Mesothelial cell of epicardium (in vitro differentiated cells): ENCODE results near the gene LMBR1. TPM values are rescaled to one million over a fixed set of nuclear protein-coding genes. Genes with fewer than 3 reads are reported as not detected.
"Not testable (repeated sequence)": the region's sequence is repeated elsewhere in the genome, so short reads cannot be mapped to it uniquely, and the experiment has no call there.

ENCODE experiments used
- DNase-seq, 2 experiments: peaks; one replicate each; pipeline ENCODE4 v3.0.0; 2021; ENCODE audit warnings: low spot score in 2 of 2; ENCODE audit not compliant: unreplicated experiment in 2 of 2
- H3K27ac Mint-ChIP-seq: 2 replicates; pipeline ENCODE4 v1.8.0; 2021; ENCODE audit warnings: mixed read lengths
- H3K27me3 Mint-ChIP-seq: 2 replicates; pipeline ENCODE4 v1.8.0; 2021; ENCODE audit warnings: low read depth, mixed read lengths
- H3K36me3 Mint-ChIP-seq: 2 replicates; pipeline ENCODE4 v1.8.0; 2021; ENCODE audit warnings: mixed read lengths
- H3K4me1 Mint-ChIP-seq: 2 replicates; pipeline ENCODE4 v1.8.0; 2021; ENCODE audit warnings: mixed read lengths
- H3K4me3 Mint-ChIP-seq: 2 replicates; pipeline ENCODE4 v1.8.0; 2021; ENCODE audit warnings: mild to moderate bottlenecking, moderate library complexity, mixed read lengths
- H3K9me3 Mint-ChIP-seq: 2 replicates; pipeline ENCODE4 v1.8.0; 2021; ENCODE audit warnings: mixed read lengths
- total RNA-seq: library from RNA; stranded (reverse); gene quantifications from 3 replicates; pipeline ENCODE4 v1.2.1, GENCODE V29; 2021
- TF ChIP-seq, protein P1 (sequence below): fragments of 200-600 bp; sonication (generic); IDR thresholded peaks from one replicate; pipeline ENCODE4 v1.5.0; 2021; ENCODE audit warnings: antibody characterized with exemption; ENCODE audit not compliant: unreplicated experiment

The LMBR1 gene
- total RNA-seq, 1 donor from 2014 or later: 69.3 TPM

DNA sequence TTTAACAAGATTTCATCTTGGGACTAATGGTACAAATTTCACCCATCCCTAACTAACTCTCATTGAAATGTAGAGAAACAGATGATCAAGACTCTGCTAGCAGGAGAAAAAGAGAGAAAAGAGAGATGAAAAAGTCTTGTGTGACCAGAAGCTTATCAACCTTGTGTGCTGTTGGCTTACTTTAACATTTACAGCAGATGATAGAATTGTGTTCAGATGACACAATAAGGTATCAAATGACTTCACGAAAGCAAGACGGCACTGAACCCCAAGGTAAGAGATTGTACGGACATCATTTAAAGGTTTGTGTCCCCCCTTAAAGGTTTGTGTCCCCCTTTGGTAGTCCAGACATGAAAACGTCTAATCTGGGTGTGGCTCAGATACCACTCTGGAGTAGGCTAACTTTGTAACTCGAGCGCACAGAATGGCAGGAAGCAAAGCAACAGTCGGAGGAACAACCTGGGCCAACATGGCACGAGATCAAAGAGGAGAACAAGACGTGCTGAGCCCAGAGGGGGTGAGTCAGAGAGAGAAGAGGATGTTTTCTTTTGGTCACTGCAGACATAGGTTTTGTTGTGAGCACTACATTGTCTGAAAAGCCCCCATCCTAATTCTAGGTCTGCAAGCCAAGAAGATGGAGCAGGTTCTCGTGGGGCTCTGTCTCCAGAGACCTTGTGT lies 10.4 kb upstream of the LMBR1 start:
- no peak for DNase-seq
- Mint-ChIP-seq H3K36me3 (no peaks in the 10 kb centered on the region), H3K27ac (no peak overlapping the region), H3K9me3 (no peaks in the 10 kb centered on the region), H3K4me1 (no peaks in the 10 kb centered on the region), H3K4me3 (no peak overlapping the region), H3K27me3 (no peaks in the 10 kb centered on the region)
- TF ChIP-seq, protein P1, sequence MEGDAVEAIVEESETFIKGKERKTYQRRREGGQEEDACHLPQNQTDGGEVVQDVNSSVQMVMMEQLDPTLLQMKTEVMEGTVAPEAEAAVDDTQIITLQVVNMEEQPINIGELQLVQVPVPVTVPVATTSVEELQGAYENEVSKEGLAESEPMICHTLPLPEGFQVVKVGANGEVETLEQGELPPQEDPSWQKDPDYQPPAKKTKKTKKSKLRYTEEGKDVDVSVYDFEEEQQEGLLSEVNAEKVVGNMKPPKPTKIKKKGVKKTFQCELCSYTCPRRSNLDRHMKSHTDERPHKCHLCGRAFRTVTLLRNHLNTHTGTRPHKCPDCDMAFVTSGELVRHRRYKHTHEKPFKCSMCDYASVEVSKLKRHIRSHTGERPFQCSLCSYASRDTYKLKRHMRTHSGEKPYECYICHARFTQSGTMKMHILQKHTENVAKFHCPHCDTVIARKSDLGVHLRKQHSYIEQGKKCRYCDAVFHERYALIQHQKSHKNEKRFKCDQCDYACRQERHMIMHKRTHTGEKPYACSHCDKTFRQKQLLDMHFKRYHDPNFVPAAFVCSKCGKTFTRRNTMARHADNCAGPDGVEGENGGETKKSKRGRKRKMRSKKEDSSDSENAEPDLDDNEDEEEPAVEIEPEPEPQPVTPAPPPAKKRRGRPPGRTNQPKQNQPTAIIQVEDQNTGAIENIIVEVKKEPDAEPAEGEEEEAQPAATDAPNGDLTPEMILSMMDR: no peak

DNA sequence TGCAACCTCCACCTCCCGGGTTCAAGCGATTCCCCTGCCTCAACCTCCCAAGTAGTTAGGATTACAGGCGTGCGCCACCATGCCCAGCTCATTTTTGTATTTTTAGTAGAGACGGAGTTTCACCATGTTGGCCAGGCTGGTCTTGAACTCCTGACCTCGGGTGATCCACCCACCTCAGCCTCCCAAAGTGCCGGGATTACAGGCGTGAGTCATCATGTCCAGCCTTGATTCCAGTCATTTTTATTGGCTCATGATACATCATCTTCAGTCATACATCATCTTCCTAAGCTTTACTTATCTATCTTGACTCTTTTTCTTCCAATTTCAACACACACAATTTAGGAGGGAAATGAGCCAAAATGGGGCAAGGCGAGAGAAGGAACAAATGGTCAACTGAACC lies 7.1 kb upstream of the LMBR1 start:
- not testable (repeated sequence) for H3K4me3 Mint-ChIP-seq, H3K9me3 Mint-ChIP-seq, H3K4me1 Mint-ChIP-seq, H3K27ac Mint-ChIP-seq, H3K36me3 Mint-ChIP-seq, DNase-seq, H3K27me3 Mint-ChIP-seq

DNA sequence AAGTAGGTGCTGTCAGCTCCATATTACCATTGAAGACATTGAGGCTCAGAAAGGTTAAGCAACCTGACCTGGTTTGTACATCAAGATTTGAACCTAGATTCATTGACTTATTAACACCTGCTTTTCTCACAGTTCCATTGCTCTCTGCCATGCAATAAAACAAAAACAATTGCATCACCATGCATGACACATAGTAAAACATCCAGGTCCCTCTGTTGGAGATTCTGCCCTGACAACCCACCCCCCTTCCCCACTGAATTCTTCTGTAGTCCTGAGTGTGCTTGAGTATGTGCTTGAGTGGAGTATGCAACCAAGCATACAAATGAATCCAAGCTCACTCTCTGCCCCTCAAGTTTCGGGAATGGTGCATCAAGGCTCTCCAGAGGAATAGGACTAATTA lies 6.0 kb upstream of the LMBR1 start:
- Mint-ChIP-seq H3K4me1 (peaks cover 8% of the 10 kb centered on the region), H3K27ac (no peak overlapping the region), H3K4me3 (no peak overlapping the region), H3K36me3 (no peaks in the 10 kb centered on the region), H3K27me3 (no peaks in the 10 kb centered on the region), H3K9me3 (no peaks in the 10 kb centered on the region)
- DNase-seq: no peak
- TF ChIP-seq, protein P1: no peak

DNA sequence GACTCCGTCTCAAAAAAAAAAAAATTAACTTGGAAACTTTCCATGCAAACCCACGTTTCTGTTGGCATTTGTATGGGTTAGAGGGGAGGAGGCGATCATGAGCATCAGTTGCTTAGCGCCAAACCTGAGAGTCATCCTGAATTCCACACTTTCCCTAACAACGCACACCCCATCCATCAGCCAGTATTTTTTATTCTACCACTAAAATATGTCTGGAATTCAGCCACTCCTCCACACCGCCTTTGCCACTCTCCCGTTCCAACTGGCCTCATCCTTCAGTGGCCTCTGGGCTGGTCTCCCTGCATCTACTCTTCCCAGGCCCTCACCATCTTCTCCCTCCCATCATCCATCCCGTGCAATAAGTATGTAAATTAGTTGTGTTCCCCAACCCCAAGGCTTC lies 4.7 kb upstream of the LMBR1 start:
- H3K27ac Mint-ChIP-seq: peak overlapping the region; percentile 17
- DNase-seq: no peak
- no peaks in the 10 kb centered on the region for H3K36me3 Mint-ChIP-seq

DNA sequence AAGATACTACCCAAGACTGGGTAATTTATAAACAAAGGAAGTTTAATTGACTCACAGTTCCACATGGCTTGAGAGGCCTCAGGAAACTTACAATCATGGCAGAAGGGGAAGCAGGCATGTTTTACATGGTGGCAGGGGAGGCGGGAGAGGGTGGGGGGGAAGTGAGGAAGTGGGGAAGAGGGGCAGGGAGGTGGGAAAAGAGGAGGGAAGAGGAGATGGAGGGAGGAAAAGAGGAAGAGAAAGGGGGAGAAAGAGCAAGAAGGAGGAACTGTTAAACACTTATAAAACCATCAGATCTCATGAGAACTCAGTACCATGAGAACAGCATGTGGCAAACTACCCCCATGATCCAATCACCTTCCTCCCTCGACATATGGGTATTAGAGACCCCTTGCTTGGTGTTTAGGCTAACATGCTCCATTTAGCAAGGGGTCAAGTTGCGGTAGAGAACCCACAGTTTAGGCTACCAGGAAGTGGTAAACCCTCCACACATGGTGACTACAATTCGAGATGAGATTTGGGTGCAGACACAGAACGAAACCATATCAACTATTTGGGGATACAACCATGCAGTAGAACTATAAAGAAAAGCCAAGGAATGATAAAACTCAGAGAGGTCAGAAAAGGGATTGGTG lies 3.5 kb upstream of the LMBR1 start:
- H3K9me3 Mint-ChIP-seq: no peaks in the 10 kb centered on the region
- H3K36me3 Mint-ChIP-seq: no peaks in the 10 kb centered on the region
- H3K4me3 Mint-ChIP-seq: no peak overlapping the region
- DNase-seq: no peak
- H3K4me1 Mint-ChIP-seq: peaks cover 13% of the 10 kb centered on the region
- H3K27ac Mint-ChIP-seq: no peak overlapping the region
- TF ChIP-seq, protein P1: no peak
- H3K27me3 Mint-ChIP-seq: no peaks in the 10 kb centered on the region

More for the DNA sequence above, 4.7 kb upstream of the LMBR1 start:
- Mint-ChIP-seq H3K9me3 (no peaks in the 10 kb centered on the region), H3K4me1 (peaks cover 8% of the 10 kb centered on the region), H3K4me3 (no peak overlapping the region), H3K27me3 (no peaks in the 10 kb centered on the region)
- TF ChIP-seq, protein P1: no peak

DNA sequence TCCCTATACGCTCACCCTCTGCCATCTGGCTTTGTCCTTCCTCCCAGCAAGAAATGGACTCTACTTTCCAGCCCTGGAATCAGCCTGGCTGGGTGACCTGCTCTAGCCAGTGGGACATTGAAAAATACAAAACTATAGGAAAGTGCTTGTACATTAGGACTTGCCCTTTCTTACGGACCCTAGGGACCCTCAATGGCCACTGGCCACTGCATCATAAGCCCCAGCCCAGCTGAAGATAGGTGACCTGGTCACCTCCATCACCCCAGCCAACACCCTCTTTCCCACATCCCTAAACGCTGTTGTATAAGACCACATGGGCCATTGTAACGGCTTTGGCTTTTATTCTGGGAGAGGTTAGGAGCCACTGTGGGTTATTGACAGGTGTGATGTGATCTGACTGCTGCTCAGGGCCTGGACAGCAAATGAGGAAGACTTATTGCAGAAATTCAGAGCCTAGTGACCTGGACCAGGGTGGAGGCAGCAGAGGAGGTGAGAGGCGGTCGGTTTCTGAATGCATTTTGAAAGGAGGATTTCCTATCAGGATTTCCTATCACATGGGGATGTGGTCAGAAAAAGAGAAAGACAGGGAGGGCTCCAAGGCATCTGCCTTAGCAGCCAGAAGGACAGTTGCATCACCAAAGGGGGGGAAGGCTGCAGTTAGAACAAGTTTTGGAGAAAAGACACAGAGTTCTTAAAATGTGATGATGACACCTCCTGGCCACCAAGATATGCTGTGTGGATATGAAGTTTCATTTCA lies 2.2 kb upstream of the LMBR1 start:
- DNase-seq: no peak
- H3K36me3 Mint-ChIP-seq: no peaks in the 10 kb centered on the region
- no peaks in the 10 kb centered on the region for H3K27me3 Mint-ChIP-seq
- H3K9me3 Mint-ChIP-seq: no peaks in the 10 kb centered on the region
- TF ChIP-seq, protein P1: no peak
- peak overlapping the region; percentile 52 for H3K4me3 Mint-ChIP-seq
- peaks cover 15% of the 10 kb centered on the region for H3K4me1 Mint-ChIP-seq
- H3K27ac Mint-ChIP-seq: no peak overlapping the region
